ENCODE measurements around the gene C2orf66.

- TF ChIP-seq NFE2L2 (IDR thresholded peaks at IDR 0.05; ENCODE audit: low read length) (no peak), LCORL (IDR thresholded peaks at IDR 0.05) (no peak), LCORL (CRISPR knock-in tag; IDR thresholded peaks at IDR 0.05) (no peak), ZNF567 (CRISPR knock-in tag; IDR thresholded peaks at IDR 0.05; ENCODE audit: borderline replicate concordance) (no peak), ZNF704 (CRISPR knock-in tag; IDR thresholded peaks at IDR 0.05; ENCODE audit: borderline replicate concordance) (no peak), ZNF879 (CRISPR knock-in tag; IDR thresholded peaks at IDR 0.05) (no peak)
Measured at GRCh38 chr2:196821195-196821594, 12.0 kb upstream of the C2orf66 start.

Measured in HepG2 (cell line).